22Rv1 (cell line): ENCODE measurements around the gene TCEA2.

Source experiments
- H3K27ac ChIP-seq: fragments of 450-650 bp; 2 replicates; pipeline ENCODE4 v1.5.1; 2017
- ZFX ChIP-seq: fragments of 450-650 bp; IDR thresholded peaks from 2 replicates; pipeline ENCODE4 v1.6.1; 2017; ENCODE audit warnings: antibody characterized with exemption, borderline replicate concordance
- TF ChIP-seq, protein P1 (sequence below): fragments of 450-650 bp; IDR thresholded peaks from 2 replicates; pipeline ENCODE4 v1.5.1; 2017; ENCODE audit warnings: mild to moderate bottlenecking

Gene TCEA2

DNA sequence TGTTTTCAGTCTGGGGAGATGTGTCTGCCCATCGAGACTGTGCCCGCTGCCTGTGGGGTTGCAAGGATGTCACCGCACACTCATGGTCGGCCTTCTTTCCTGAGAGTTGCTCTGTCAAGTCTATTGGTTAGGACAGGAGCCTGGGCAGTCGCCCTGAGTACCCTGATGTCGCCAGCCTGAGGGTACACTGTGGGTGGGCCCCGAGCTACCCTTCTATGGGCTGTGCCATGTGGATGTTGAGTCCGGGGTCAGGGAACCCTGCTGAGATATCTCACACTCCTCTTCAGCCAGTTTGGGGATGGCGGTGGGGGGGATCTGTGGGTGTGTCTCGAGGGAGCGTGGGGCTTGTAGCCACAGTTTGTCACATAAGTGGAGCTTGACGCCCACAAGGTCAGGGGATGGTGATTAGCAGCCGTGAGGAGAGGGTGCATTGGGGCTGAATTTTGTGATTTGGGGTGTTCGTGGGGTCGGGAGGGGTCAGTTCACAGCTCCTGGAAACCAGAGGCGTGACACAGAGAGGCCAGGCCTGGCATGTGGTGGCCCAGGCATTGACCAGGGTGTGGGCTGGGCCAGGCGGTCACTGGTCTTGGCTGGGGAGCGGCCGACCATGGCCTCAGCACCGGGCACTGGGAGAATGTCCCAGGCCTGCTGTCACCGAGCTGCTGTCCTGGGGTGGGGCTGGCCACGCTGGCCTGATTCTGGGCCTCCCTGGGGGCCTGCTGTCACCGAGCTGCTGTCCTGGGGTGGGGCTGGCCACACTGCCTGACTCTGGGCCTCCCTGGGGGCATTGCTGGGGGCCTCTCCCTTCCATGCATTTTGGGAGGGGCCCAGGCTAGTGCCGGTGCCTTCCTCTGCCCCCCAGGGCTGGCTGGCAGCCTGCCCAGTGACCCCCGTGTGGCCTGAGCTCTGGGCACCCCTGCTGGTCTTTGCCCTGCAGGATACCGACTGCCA is 46.0 kb downstream of the TCEA2 start:
- TF ChIP-seq, protein P1, sequence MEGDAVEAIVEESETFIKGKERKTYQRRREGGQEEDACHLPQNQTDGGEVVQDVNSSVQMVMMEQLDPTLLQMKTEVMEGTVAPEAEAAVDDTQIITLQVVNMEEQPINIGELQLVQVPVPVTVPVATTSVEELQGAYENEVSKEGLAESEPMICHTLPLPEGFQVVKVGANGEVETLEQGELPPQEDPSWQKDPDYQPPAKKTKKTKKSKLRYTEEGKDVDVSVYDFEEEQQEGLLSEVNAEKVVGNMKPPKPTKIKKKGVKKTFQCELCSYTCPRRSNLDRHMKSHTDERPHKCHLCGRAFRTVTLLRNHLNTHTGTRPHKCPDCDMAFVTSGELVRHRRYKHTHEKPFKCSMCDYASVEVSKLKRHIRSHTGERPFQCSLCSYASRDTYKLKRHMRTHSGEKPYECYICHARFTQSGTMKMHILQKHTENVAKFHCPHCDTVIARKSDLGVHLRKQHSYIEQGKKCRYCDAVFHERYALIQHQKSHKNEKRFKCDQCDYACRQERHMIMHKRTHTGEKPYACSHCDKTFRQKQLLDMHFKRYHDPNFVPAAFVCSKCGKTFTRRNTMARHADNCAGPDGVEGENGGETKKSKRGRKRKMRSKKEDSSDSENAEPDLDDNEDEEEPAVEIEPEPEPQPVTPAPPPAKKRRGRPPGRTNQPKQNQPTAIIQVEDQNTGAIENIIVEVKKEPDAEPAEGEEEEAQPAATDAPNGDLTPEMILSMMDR, result no peak
- TF ChIP-seq ZFX, result no peak
- H3K27ac ChIP-seq, result no peak overlapping the region

DNA sequence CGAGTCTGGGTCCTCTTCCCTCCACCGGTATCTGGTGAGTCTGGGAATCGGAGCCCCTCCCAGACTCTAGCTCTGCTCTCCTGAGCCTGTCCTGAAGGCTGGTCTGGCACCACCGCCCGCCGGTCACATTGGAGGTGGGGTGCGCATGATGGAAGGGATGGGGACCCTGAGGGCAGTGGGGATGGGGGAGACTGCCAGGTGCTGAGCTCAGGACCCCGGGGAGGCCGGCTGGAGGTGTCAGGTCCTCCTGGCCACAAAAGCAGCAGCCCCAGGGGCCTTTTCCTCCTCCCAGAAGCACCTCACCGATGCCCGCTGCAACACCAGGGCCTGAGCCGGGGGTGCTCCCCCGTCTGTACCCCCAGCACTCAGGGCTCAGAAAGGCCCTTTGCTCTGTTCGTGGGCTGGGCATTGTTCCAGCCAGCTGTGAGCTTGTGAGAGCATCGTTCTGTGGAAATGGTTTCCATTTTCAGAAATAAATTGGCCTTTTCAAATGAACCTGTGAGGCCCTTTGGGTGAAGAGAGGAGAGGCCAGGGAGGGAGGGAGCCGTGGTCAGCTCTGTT is 46.9 kb downstream of the TCEA2 start:
- no peak overlapping the region for H3K27ac ChIP-seq
- TF ChIP-seq, protein P1, result no peak
- TF ChIP-seq ZFX, result no peak

DNA sequence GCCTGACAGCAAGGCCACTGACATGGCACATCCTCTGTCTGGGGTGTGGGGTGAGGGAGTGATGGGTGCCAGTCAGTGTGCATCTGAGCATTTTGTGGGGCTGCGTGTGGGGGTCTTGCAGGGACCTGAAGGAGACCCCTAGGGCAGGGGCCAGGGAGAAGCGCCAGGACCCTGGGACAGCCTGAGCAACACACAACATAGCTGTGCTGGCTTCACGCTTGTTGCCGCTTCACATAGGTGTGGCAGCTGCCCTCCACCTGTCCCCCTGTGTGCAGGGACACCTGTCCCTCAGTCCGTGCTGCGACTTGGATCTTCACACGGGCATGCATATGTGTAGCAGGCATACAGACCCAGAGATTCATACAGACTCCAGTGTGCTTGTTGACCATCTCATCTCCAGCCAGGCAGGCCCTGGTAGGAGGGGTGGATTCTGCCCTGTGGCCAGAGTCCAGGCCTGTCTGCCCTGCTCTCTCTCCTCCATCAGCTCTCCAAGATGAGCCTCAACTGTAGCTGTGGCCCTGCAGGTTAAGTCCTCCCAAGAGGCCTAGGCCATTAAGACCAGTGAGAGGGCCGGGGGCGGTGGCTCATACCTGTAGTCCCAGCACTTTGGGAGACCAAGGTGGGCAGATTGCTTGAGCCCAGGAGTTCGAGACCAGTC is 47.5 kb downstream of the TCEA2 start:
- H3K27ac ChIP-seq, result no peak overlapping the region
- no peak for TF ChIP-seq ZFX
- TF ChIP-seq, protein P1, result no peak

DNA sequence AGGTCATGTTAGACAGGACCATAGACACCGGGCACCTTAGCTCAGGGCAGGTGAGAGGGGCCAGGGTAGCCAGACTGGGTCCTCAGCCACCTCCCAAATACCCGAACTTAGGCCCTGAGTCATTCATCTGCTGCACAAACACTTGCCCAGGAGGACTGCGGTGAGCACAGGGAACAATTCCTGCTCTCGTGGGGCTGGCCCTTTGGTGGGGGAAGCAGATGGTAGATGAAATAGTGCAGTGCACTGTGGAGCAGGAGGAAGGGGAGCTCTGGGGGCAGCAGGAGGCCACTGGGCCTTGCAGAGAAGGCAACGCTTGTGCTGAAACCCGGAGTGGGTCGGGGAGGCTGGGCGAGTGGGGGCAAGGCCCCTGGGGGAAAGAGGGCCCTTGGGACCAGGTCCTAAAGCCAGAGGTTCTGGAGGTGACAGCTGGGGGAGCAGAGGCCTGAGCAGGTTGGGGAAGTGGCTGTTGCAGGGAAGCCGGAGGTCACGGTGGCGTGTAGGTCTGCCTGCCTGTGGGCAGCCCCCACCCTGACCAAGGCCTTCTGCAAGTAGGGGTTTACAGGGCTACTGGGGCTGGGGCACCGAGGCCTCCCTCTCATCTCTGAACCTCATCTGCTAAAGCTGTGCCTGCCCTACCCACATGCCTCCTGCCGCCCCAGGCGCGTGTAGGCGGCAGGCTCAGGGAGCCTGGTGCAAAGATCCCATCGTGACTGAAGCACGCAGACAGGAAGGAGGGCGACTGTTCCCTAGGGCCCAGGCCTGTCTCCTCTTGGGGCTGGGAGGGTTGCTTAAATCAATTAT is 49.0 kb downstream of the TCEA2 start:
- H3K27ac ChIP-seq, result no peak overlapping the region
- TF ChIP-seq, protein P1, result no peak
- TF ChIP-seq ZFX, result no peak

DNA sequence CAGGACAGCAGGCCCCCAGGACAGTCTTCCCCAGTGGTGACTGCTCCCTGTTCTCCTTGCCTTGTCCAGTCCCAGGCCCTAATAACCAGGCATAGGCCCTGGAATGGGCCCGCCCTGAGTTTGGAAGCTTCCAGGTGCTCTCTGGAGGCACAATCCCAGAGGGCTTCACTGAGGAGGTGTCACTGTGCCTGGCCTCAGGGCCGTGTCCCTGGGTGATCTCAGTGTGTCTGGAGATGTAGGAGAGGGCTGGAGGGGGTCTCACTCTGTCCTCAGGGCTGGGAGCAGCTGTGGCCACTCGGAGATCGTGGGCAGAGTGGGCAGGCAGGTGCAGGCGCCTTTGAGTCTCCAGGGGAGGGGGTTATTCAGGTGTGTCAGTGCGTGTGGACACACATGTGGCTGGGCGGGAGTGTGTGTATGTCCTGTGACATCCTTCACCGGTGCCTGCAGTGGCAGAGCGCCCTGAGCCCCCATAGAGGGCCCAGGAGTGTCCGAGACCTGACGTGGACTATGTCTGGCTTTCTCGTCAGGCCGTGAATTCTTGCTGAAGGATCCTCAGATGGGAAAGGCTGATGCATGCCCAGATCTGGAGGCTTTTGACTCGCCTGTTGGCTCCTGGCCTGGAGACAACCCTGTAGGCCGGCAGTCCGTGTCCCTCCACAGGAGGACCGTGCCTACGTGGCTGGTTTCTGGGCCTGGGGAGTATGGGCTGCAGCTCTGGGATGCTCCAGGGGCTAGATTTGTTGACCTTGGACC is 49.9 kb downstream of the TCEA2 start:
- no peak overlapping the region for H3K27ac ChIP-seq
- no peak for TF ChIP-seq ZFX

DNA sequence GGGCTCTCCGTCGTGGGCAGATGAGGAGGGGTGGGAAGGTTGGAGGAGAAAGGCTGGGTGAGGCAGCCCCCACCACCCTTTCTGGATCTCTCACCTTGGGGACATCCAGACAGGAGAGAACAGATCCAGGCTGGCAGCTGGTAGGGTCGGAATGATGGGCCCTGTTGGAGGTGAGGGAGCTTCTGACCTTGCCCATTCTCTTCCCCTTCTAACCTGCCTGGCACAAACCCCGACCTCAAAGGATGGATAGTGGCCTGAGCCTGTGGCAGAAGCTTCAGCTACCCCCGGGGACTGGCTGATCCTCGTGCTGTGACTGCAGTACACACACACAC is 50.4 kb downstream of the TCEA2 start:
- TF ChIP-seq, protein P1, result no peak
- no peak for TF ChIP-seq ZFX
- H3K27ac ChIP-seq, result no peak overlapping the region
